Measurements from ENCODE around the gene TERT. TPM values are rescaled to one million over a fixed set of nuclear protein-coding genes. Genes with fewer than 3 reads are reported as not detected.

TERT gene
- total RNA-seq, 2 donors from 2014 or later: 7.1 to 9.8 TPM

DNA sequence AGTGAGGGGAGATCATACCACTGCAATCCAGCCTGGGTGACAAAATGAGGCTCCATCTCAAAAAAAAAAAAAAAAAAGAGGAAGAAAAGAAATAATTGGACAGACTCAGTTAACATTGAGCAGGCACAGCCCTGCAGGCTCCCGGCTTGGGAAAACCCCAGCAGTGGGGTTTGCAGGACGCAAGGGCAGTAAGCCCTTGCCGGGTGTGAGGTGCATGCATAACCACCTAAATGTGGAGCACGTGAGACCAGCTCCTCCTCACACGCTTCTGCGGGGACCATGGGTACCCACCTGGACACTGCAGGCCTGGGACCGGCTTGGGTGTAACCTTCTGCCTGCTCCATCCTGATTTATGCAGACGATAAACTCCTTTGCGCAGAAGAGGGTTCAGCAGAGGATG is 74.5 kb downstream of the TERT start:
- Mint-ChIP-seq H3K9me3 (peaks cover 5% of the 10 kb centered on the region), H3K27me3 (ENCODE audit: insufficient read depth) (no peaks in the 10 kb centered on the region), H3K4me1 (no peaks in the 10 kb centered on the region), H3K27ac (no peak overlapping the region), H3K4me3 (no peak overlapping the region), H3K36me3 (ENCODE audit: low read depth) (no peaks in the 10 kb centered on the region)
- no peaks in the 10 kb centered on the region for H3K36me3 ChIP-seq (ENCODE audit: control insufficient read depth, insufficient read depth, low read length)
- TF ChIP-seq, protein P1, sequence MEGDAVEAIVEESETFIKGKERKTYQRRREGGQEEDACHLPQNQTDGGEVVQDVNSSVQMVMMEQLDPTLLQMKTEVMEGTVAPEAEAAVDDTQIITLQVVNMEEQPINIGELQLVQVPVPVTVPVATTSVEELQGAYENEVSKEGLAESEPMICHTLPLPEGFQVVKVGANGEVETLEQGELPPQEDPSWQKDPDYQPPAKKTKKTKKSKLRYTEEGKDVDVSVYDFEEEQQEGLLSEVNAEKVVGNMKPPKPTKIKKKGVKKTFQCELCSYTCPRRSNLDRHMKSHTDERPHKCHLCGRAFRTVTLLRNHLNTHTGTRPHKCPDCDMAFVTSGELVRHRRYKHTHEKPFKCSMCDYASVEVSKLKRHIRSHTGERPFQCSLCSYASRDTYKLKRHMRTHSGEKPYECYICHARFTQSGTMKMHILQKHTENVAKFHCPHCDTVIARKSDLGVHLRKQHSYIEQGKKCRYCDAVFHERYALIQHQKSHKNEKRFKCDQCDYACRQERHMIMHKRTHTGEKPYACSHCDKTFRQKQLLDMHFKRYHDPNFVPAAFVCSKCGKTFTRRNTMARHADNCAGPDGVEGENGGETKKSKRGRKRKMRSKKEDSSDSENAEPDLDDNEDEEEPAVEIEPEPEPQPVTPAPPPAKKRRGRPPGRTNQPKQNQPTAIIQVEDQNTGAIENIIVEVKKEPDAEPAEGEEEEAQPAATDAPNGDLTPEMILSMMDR (conservative IDR thresholded peaks at IDR 0.05): no peak
- no peak for DNase-seq
- 84 to 86% methylated on average over 9 of the region's 9 CpGs for WGBS, 2 experiments (ENCODE audit: insufficient coverage in 1 of 2, insufficient read length in 1 of 2)
- H3K9me3 ChIP-seq (ENCODE audit: control insufficient read depth, low read length): no peaks in the 10 kb centered on the region
- H3K27ac ChIP-seq (ENCODE audit: low read depth, low read length): no peak overlapping the region
- H3K4me1 ChIP-seq (ENCODE audit: control insufficient read depth, insufficient read depth, low read length): no peaks in the 10 kb centered on the region
- H3K27me3 ChIP-seq (ENCODE audit: control insufficient read depth, insufficient read depth, low read length, poor library complexity, severe bottlenecking): no peaks in the 10 kb centered on the region
- no peak overlapping the region for H3K9ac ChIP-seq (ENCODE audit: extremely low read depth, low read length, poor library complexity, severe bottlenecking)
- no peak overlapping the region for H3K4me3 ChIP-seq (ENCODE audit: low read length)

DNA sequence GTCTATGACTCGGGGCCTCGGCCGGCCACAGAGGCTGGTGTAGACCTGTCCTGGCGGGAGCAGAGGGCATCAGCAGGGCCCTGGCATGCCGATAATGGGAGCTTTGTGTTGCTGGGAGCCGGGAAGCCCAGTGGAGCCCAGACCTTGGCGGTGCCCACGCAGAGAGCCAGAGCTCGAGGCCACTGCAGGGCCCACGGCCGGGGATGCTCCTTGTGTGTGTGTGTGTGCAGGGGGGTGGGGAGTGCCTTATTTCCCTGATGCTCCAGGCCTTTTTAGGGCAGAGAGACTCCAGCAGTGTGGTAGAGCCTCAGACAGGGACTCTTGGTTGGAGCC is 75.1 kb downstream of the TERT start:
- H3K4me1 Mint-ChIP-seq: no peaks in the 10 kb centered on the region
- H3K36me3 Mint-ChIP-seq (ENCODE audit: low read depth): no peaks in the 10 kb centered on the region
- 93 to 94% methylated on average over 6 to 11 of the region's 11 CpGs for WGBS, 2 experiments (ENCODE audit: insufficient coverage in 1 of 2, insufficient read length in 1 of 2)
- Histone ChIP-seq H3K27me3 (ENCODE audit: control insufficient read depth, insufficient read depth, low read length, poor library complexity, severe bottlenecking) (no peaks in the 10 kb centered on the region), H3K4me3 (ENCODE audit: low read length) (no peak overlapping the region), H3K9me3 (ENCODE audit: control insufficient read depth, low read length) (no peaks in the 10 kb centered on the region), H3K4me1 (ENCODE audit: control insufficient read depth, insufficient read depth, low read length) (no peaks in the 10 kb centered on the region), H3K36me3 (ENCODE audit: control insufficient read depth, insufficient read depth, low read length) (no peaks in the 10 kb centered on the region), H3K27ac (ENCODE audit: low read depth, low read length) (no peak overlapping the region), H3K9ac (ENCODE audit: extremely low read depth, low read length, poor library complexity, severe bottlenecking) (no peak overlapping the region)
- no peaks in the 10 kb centered on the region for H3K27me3 Mint-ChIP-seq (ENCODE audit: insufficient read depth)
- no peak overlapping the region for H3K4me3 Mint-ChIP-seq
- TF ChIP-seq, protein P1 (conservative IDR thresholded peaks at IDR 0.05): no peak
- H3K27ac Mint-ChIP-seq: no peak overlapping the region
- DNase-seq: no peak
- H3K9me3 Mint-ChIP-seq: peaks cover 5% of the 10 kb centered on the region

DNA sequence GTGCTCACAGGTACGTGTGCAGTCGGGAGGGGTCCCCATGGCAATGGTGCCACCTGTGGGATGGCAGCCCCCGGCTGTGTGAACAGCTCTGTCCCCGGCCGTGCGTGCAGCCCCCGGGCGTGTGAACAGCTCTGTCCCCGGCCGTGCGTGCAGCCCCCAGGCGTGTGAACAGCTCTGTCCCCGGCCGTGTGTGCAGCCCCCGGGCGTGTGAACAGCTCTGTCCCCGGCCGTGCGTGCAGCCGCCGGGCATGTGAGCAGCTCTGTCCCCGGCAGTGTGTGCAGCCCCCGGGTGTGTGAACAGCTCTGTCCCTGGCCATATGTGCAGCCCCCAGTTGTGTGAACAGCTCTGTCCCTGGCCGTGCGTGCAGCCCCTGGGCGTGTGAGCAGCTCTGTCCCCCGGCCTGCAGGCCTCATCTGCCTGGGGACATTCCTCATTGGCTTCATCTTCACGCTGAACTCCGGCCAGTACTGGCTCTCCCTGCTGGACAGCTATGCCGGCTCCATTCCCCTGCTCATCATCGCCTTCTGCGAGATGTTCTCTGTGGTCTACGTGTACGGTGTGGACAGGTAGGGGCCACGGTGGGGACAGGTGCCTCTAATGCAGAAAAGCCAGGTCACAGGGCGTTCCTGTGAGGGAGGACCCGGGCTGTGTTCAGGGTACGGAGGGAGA is 75.6 kb downstream of the TERT start:
- H3K4me1 Mint-ChIP-seq: no peaks in the 10 kb centered on the region
- H3K36me3 ChIP-seq (ENCODE audit: control insufficient read depth, insufficient read depth, low read length): no peaks in the 10 kb centered on the region
- no peak overlapping the region for H3K27ac ChIP-seq (ENCODE audit: low read depth, low read length)
- no peaks in the 10 kb centered on the region for H3K9me3 ChIP-seq (ENCODE audit: control insufficient read depth, low read length)
- TF ChIP-seq, protein P1 (conservative IDR thresholded peaks at IDR 0.05): no peak
- H3K27ac Mint-ChIP-seq: no peak overlapping the region
- H3K9ac ChIP-seq (ENCODE audit: extremely low read depth, low read length, poor library complexity, severe bottlenecking): no peak overlapping the region
- peaks cover 5% of the 10 kb centered on the region for H3K9me3 Mint-ChIP-seq
- H3K36me3 Mint-ChIP-seq (ENCODE audit: low read depth): no peaks in the 10 kb centered on the region
- H3K4me3 Mint-ChIP-seq: no peak overlapping the region
- DNase-seq: no peak
- H3K27me3 Mint-ChIP-seq (ENCODE audit: insufficient read depth): no peaks in the 10 kb centered on the region
- no peaks in the 10 kb centered on the region for H3K4me1 ChIP-seq (ENCODE audit: control insufficient read depth, insufficient read depth, low read length)
- H3K4me3 ChIP-seq (ENCODE audit: low read length): no peak overlapping the region
- 87 to 93% methylated on average over 20 to 38 of the region's 38 CpGs for WGBS, 2 experiments (ENCODE audit: insufficient coverage in 1 of 2, insufficient read length in 1 of 2)
- H3K27me3 ChIP-seq (ENCODE audit: control insufficient read depth, insufficient read depth, low read length, poor library complexity, severe bottlenecking): no peaks in the 10 kb centered on the region
